GM12878 (cell line): ENCODE measurements around the gene TRIM13. TPM values are rescaled to one million over a fixed set of nuclear protein-coding genes. Genes with fewer than 3 reads are reported as not detected.

Experiments
- ATAC-seq: fragments of 200-7000 bp; cut with Tn5 transposase; 3 replicates; pipeline ENCODE4 v1.9.1; 2020; ENCODE audit warnings: mild to moderate bottlenecking, moderate library complexity
- BruUV-seq: library from RNA; stranded (reverse); fragments of 400-500 nt; replicated peaks from 2 replicates; lab custom pipeline; 2021; lab: Mats Ljungman, UMichigan
- CTCF ChIA-PET: fragments of 300-600 bp; sonication (Branson Sonifier 250); formaldehyde crosslinking; extraction: SDS; loops from one replicate; lab custom pipeline; 2021; ENCODE audit warnings: inconsistent platforms; lab: Yijun Ruan, JAX
- POLR2A ChIA-PET: fragments of 350-600 bp; formaldehyde crosslinking; extraction: SDS; loops from one replicate; lab custom pipeline; 2021; ENCODE audit warnings: inconsistent platforms; lab: Charles Lee
- RAD21 ChIA-PET: fragments of 300-600 bp; sonication (Branson Sonifier 250); formaldehyde crosslinking; loops from one replicate; lab custom pipeline; 2023; ENCODE audit warnings: antibody characterized with exemption; ENCODE audit not compliant: unreplicated experiment; lab: Charles Lee
- SMC1A ChIA-PET: fragments of 300-600 bp; sonication (Branson Sonifier 250); formaldehyde crosslinking; loops from one replicate; lab custom pipeline; 2023; ENCODE audit not compliant: unreplicated experiment, uncharacterized antibody; lab: Charles Lee
- DNase-seq: peaks from one replicate; pipeline ENCODE4 v3.0.0-alpha.2; 2011; ENCODE audit warnings: low read depth, low spot score
- FAIRE-seq: peaks from 3 replicates; lab custom pipeline; 2011; peaks lifted over from hg19 to GRCh38; lab: Jason Lieb, UNC
- H2AFZ ChIP-seq: 2 replicates; pipeline ENCODE4 v1.6.0; 2011; ENCODE audit warnings: low read depth, low read length, control low read depth; ENCODE audit not compliant: control insufficient read depth
- H3K27ac ChIP-seq: 2 replicates; pipeline ENCODE4 v1.5.1; 2011; ENCODE audit warnings: control low read depth; ENCODE audit not compliant: control insufficient read depth, insufficient read depth
- H3K27me3 ChIP-seq, 2 experiments: replicated peaks in 1 of 2; 2 replicates each; pipeline versions ENCODE4 v1.6.0 to v1.6.1; 2011; ENCODE audit warnings: low read length in 1 of 2; ENCODE audit not compliant: control insufficient read depth in 2 of 2, insufficient read depth in 2 of 2
- H3K36me3 ChIP-seq, 2 experiments: 2 replicates each; pipeline ENCODE4 v1.5.1; 2011; ENCODE audit warnings: low read length in 1 of 2; ENCODE audit not compliant: control insufficient read depth in 2 of 2, insufficient read depth in 2 of 2
- H3K4me1 ChIP-seq: 2 replicates; pipeline ENCODE4 v1.6.1; 2011; ENCODE audit warnings: mild to moderate bottlenecking, low read length, moderate library complexity, mixed read lengths; ENCODE audit not compliant: control insufficient read depth, insufficient read depth
- H3K4me2 ChIP-seq: 2 replicates; pipeline ENCODE4 v1.6.0; 2011; ENCODE audit warnings: control low read depth; ENCODE audit not compliant: control insufficient read depth, insufficient read depth
- H3K4me3 ChIP-seq: fragments of 200-600 bp; sonication (generic); 2 replicates; pipeline ENCODE4 v1.5.1; 2016
- H3K79me2 ChIP-seq: 2 replicates; pipeline ENCODE4 v1.6.0; 2011; ENCODE audit warnings: low read length; ENCODE audit not compliant: control insufficient read depth, insufficient read depth
- H3K9ac ChIP-seq: 2 replicates; pipeline ENCODE4 v1.8.0; 2011; ENCODE audit warnings: low read length, control low read depth, mixed read lengths; ENCODE audit not compliant: control insufficient read depth, insufficient read depth
- H3K9me3 ChIP-seq: replicated peaks from 3 replicates; pipeline ENCODE4 v1.5.1; 2011; ENCODE audit warnings: mild to moderate bottlenecking, low read length; ENCODE audit not compliant: control insufficient read depth, insufficient read depth
- H4K20me1 ChIP-seq: 2 replicates; pipeline ENCODE4 v1.6.0; 2011; ENCODE audit not compliant: control insufficient read depth, insufficient read depth
- BCL11A ChIP-seq: IDR thresholded peaks from 2 replicates; pipeline ENCODE4 v1.6.1; 2011; ENCODE audit warnings: low read depth, low read length
- DPF2 ChIP-seq: fragments of 450-650 bp; IDR thresholded peaks from 2 replicates; pipeline ENCODE4 v1.6.1; 2017; ENCODE audit warnings: mild to moderate bottlenecking
- MXI1 ChIP-seq: fragments of 150-350 bp; IDR thresholded peaks from 2 replicates; pipeline ENCODE4 v1.6.1; 2011; ENCODE audit warnings: low read depth, mild to moderate bottlenecking, inconsistent platforms, low read length, improper control_type of control experiment
- NFYB ChIP-seq: IDR thresholded peaks from 2 replicates; pipeline ENCODE4 v1.6.1; 2011; ENCODE audit warnings: low read depth, mild to moderate bottlenecking, low read length, improper control_type of control experiment, moderate library complexity; ENCODE audit not compliant: insufficient read depth
- NR2C2 ChIP-seq: IDR thresholded peaks from 2 replicates; pipeline ENCODE4 v1.6.1; 2011; ENCODE audit warnings: borderline replicate concordance, low read depth; ENCODE audit not compliant: control insufficient read depth, insufficient read length
- PAX8 ChIP-seq: fragments of 450-650 bp; IDR thresholded peaks from 2 replicates; pipeline ENCODE4 v1.6.1; 2017; ENCODE audit warnings: mild to moderate bottlenecking, moderate library complexity
- POLR2A ChIP-seq: IDR thresholded peaks from 2 replicates; pipeline ENCODE4 v1.6.1; 2011; ENCODE audit warnings: low read depth, mild to moderate bottlenecking, low read length
- POLR2AphosphoS5 ChIP-seq: IDR thresholded peaks from 2 replicates; pipeline ENCODE4 v1.6.1; 2011; ENCODE audit warnings: mild to moderate bottlenecking, low read length, inconsistent platforms
- POU2F2 ChIP-seq: IDR thresholded peaks from 3 replicates; pipeline ENCODE4 v1.6.1; 2011; ENCODE audit warnings: low read depth, mild to moderate bottlenecking, low read length, borderline replicate concordance
- RFX5 ChIP-seq: IDR thresholded peaks from 2 replicates; pipeline ENCODE4 v1.6.1; 2011; ENCODE audit warnings: low read depth, low read length, improper control_type of control experiment
- SUZ12 ChIP-seq: fragments of 200-600 bp; sonication (generic); IDR thresholded peaks from one replicate; pipeline ENCODE4 v1.6.1; 2018; ENCODE audit warnings: antibody characterized with exemption, mild to moderate bottlenecking; ENCODE audit not compliant: unreplicated experiment
- YY1 ChIP-seq: IDR thresholded peaks from 2 replicates; pipeline ENCODE4 v1.6.1; 2011; ENCODE audit warnings: low read depth, mild to moderate bottlenecking, low read length
- WGBS: methylation state at CpG from one replicate; pipeline ENCODE4 v1.1.6; 2016; ENCODE audit warnings: low lambda C conversion rate; ENCODE audit not compliant: insufficient replicate concordance, insufficient coverage; ENCODE audit errors: missing lambda C conversion rate; 5-methylcytosine and 5-hydroxymethylcytosine counted together
- in situ Hi-C: fragments of 300-500 bp; cut with MboI; formaldehyde crosslinking; loops from 9 replicates; pipeline ENCODE4 v1.14.3; 2018; ENCODE audit warnings: mixed read lengths
- intact Hi-C: fragments of 100-400 bp; cut with micrococcal nuclease; formaldehyde crosslinking; loops from one replicate; pipeline ENCODE4 v1.14.2; 2022; ENCODE audit not compliant: unreplicated experiment
- polyA plus RNA-seq, 11 experiments: library from polyadenylated mRNA; depleted of rRNA in 4 of 11; unstranded in 6 of 11; stranded (reverse) in 5 of 11; fragments of >200 nt; fragmentation: Nextera tagmentation in 4 of 11; fragmentation: Illumina TruSeq in 1 of 11; extraction: Ambion mirVana in 4 of 11; extraction: Trizol in 1 of 11; gene quantifications; 1 replicate in 1 of 11; 2 replicates in 10 of 11; pipeline versions ENCODE4 v1.2.1 to v1.2.3, GENCODE V29; 2011 to 2016; ENCODE audit warnings: inconsistent platforms in 2 of 11, missing spikeins in 2 of 11, low read depth in 1 of 11
- total RNA-seq, 4 experiments: library from RNA; depleted of rRNA in 3 of 4; stranded (reverse); fragments of >200 nt in 3 of 4; fragmentation: Illumina TruSeq in 1 of 4; extraction: Trizol in 1 of 4; gene quantifications; 2 replicates each; pipeline versions ENCODE4 v1.2.1 to v1.2.3, GENCODE V29; 2013 to 2021
- TF ChIP-seq, protein P1 (sequence below): fragments of 150-350 bp; IDR thresholded peaks from 2 replicates; pipeline ENCODE4 v1.6.1; 2016; ENCODE audit warnings: low read depth, low read length
- TF ChIP-seq, protein P2 (sequence below): IDR thresholded peaks from 2 replicates; pipeline ENCODE4 v1.6.1; 2011; ENCODE audit warnings: borderline replicate concordance, low read depth, mild to moderate bottlenecking, moderate library complexity, low read length; ENCODE audit not compliant: insufficient read depth, poor library complexity, severe bottlenecking
- TF ChIP-seq, protein P3 (sequence below): fragments of 450-650 bp; conservative IDR thresholded peaks from 2 replicates; pipeline ENCODE4 v1.6.1; 2017; ENCODE audit warnings: mild to moderate bottlenecking, moderate library complexity

Gene TRIM13
- total and polyA plus RNA-seq, 10 of the 15 experiments (the other 5 are each of a cell fraction or from before 2014, with no cell fraction given) = 15.4 to 33.8 (median 21.0) TPM

DNA sequence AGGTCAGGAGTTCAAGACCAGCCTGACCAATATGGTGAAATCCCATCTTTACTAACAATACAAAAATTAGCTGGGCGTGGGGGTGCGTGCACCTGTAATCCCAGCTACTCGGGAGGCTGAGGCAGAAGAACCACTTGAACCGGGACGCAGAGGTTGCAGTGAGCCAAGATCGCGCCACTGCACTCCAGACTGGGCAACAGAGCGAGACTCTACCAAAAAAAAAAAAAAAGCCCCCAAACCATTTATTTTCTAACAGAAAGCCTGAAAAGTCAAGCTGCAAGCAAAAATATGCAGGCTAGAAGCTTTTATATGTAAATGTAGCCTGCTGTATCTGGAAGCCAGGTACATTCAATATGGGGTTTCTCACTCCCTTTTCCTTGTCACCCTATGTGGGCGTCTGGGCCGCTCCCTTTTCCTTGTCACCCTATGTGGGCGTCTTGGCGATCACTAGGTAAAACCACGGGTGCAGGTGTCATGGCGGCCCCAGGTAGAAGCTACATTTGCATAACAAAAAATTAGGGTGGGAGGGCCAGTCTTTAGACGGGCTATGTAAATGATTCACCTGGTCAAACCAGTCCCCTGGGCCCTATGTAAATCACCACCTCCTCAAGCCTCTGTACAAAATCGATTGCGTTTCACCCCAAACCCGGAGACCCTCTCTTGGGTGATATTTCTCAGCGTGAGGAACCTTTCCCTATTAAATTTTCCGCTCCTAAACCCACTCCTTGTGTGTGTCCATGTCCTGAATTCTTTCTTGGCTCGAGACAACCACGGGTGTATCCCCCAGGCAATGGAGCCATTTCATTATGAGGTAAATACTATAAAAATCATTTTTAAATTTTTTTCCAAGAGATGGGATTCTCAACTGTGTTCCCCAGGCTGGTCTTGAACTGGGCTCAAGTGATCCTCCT is 2.1 kb downstream of the TRIM13 start:
- no peak overlapping the region for H3K27ac ChIP-seq
- TF ChIP-seq BCL11A = no peak
- no peak for TF ChIP-seq NR2C2
- TF ChIP-seq RFX5 = no peak
- no peak for TF ChIP-seq SUZ12
- TF ChIP-seq DPF2 = no peak
- peak; percentile 32; the same call in 1 of the 3 replicates for TF ChIP-seq POU2F2
- 0 out of 2 replicates have a peak, but pooled peaks have one; percentile 33 for TF ChIP-seq POLR2AphosphoS5
- TF ChIP-seq, protein P1, sequence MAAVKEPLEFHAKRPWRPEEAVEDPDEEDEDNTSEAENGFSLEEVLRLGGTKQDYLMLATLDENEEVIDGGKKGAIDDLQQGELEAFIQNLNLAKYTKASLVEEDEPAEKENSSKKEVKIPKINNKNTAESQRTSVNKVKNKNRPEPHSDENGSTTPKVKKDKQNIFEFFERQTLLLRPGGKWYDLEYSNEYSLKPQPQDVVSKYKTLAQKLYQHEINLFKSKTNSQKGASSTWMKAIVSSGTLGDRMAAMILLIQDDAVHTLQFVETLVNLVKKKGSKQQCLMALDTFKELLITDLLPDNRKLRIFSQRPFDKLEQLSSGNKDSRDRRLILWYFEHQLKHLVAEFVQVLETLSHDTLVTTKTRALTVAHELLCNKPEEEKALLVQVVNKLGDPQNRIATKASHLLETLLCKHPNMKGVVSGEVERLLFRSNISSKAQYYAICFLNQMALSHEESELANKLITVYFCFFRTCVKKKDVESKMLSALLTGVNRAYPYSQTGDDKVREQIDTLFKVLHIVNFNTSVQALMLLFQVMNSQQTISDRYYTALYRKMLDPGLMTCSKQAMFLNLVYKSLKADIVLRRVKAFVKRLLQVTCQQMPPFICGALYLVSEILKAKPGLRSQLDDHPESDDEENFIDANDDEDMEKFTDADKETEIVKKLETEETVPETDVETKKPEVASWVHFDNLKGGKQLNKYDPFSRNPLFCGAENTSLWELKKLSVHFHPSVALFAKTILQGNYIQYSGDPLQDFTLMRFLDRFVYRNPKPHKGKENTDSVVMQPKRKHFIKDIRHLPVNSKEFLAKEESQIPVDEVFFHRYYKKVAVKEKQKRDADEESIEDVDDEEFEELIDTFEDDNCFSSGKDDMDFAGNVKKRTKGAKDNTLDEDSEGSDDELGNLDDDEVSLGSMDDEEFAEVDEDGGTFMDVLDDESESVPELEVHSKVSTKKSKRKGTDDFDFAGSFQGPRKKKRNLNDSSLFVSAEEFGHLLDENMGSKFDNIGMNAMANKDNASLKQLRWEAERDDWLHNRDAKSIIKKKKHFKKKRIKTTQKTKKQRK = no peak
- TF ChIP-seq, protein P2, sequence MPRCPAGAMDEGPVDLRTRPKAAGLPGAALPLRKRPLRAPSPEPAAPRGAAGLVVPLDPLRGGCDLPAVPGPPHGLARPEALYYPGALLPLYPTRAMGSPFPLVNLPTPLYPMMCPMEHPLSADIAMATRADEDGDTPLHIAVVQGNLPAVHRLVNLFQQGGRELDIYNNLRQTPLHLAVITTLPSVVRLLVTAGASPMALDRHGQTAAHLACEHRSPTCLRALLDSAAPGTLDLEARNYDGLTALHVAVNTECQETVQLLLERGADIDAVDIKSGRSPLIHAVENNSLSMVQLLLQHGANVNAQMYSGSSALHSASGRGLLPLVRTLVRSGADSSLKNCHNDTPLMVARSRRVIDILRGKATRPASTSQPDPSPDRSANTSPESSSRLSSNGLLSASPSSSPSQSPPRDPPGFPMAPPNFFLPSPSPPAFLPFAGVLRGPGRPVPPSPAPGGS = no peak
- no peak for TF ChIP-seq PAX8
- no peak for TF ChIP-seq MXI1
- TF ChIP-seq NFYB = no peak
- TF ChIP-seq, protein P3, sequence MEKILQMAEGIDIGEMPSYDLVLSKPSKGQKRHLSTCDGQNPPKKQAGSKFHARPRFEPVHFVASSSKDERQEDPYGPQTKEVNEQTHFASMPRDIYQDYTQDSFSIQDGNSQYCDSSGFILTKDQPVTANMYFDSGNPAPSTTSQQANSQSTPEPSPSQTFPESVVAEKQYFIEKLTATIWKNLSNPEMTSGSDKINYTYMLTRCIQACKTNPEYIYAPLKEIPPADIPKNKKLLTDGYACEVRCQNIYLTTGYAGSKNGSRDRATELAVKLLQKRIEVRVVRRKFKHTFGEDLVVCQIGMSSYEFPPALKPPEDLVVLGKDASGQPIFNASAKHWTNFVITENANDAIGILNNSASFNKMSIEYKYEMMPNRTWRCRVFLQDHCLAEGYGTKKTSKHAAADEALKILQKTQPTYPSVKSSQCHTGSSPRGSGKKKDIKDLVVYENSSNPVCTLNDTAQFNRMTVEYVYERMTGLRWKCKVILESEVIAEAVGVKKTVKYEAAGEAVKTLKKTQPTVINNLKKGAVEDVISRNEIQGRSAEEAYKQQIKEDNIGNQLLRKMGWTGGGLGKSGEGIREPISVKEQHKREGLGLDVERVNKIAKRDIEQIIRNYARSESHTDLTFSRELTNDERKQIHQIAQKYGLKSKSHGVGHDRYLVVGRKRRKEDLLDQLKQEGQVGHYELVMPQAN = no peak
- TF ChIP-seq POLR2A = no peak
- TF ChIP-seq YY1 = peak; percentile 66

More for the DNA sequence above, 2.1 kb downstream of the TRIM13 start:
- POLR2A ChIA-PET = interaction anchor here (0.6 to 4.3 kb wide), 5 partner anchors 9 to 917 kb away, joined by 3 to 80 read pairs (median 5); no protein-coding TSS in a partner anchor
- Histone ChIP-seq H2AFZ (no peak overlapping the region), H3K4me2 (peak overlapping the region; percentile 90), H3K36me3 (peaks cover 0 to 9% of the 10 kb centered on the region in 2 experiments; a peak in 1 of 4 replicates), H4K20me1 (no peaks in the 10 kb centered on the region), H3K9me3 (no peaks in the 10 kb centered on the region), H3K4me3 (peak overlapping the region; percentile 66), H3K9ac (no peak overlapping the region), H3K79me2 (peaks cover 45% of the 10 kb centered on the region), H3K27me3 (no peaks in the 10 kb centered on the region), H3K4me1 (peaks cover 12% of the 10 kb centered on the region)
- SMC1A ChIA-PET = interaction anchor here (1.0 to 3.8 kb wide), 15 partner anchors 8 to 916 kb away, joined by 3 to 38 read pairs (median 9); no protein-coding TSS in a partner anchor
- CTCF ChIA-PET = interaction anchor here (1.2 to 6.4 kb wide), 13 partner anchors 20 to 1072 kb away, joined by 3 to 159 read pairs (median 9); partner anchors contain the start of gene SPRYD7
- intact Hi-C loops (loop anchor here (5.0 kb wide), 3 partner anchors 803 to 913 kb away; no protein-coding TSS in a partner anchor), in situ Hi-C loops (loop anchor here (5.0 kb wide), 1 partner anchor 908 kb away; the partner anchor contains the start of gene RNASEH2B)
- no peak for FAIRE-seq
- no TSS peak for BruUV-seq
- ATAC-seq = no peak
- no peak for DNase-seq
- 71% methylated on average over 22 of the region's 22 CpGs for WGBS
- RAD21 ChIA-PET = interaction anchor here (0.6 to 6.5 kb wide), 12 partner anchors 12 to 916 kb away, joined by 3 to 175 read pairs (median 6); no protein-coding TSS in a partner anchor
